ENCODE measurements around the gene CCDC127. TPM values are rescaled to one million over a fixed set of nuclear protein-coding genes. Genes with fewer than 3 reads are reported as not detected.

Gene CCDC127
- total and polyA plus RNA-seq, 2 donors (not counting 3 experiments of a cell fraction or from before 2014, with no cell fraction given): 3.4 to 6.3 TPM

DNA sequence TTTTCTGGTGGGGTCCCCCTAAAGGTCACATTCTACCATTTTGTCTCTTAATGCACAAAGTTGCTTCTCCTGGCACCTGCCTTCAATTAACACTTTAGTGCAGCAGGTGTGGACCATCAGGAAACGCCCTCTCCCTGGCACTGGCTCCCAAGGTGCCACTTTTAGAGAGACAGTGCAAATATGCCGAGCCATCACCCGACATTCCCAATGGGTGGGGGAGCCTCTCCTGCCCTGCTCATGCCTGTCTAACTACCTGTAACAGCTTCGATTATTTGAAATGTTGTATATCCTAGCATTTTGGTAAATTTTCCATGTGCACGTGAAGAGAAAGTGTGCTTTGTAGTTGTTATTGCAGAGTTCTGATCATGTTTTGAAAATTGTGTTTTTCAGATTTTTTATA lies 39.8 kb downstream of the CCDC127 start:
- Histone ChIP-seq H3K9me1 (replicated peaks; ENCODE audit: control insufficient read depth, extremely low read depth, insufficient read depth, low read length) (no peaks in the 10 kb centered on the region), H3K4me1 (ENCODE audit: control insufficient read depth, extremely low read depth, insufficient read depth, low read length) (no peaks in the 10 kb centered on the region), H3K27me3 (ENCODE audit: control insufficient read depth in 2 of 2, insufficient read depth in 2 of 2, low read length in 2 of 2) (peaks cover 8% of the 10 kb centered on the region in 2 experiments), H3K79me2 (ENCODE audit: control insufficient read depth, insufficient read depth, low read length) (no peaks in the 10 kb centered on the region), H3K9ac (replicated peaks; ENCODE audit: extremely low read depth, insufficient read depth, low read length) (no peak overlapping the region), H2AFZ (ENCODE audit: low read depth, low read length) (no peak overlapping the region), H4K20me1 (replicated peaks; ENCODE audit: control insufficient read depth, extremely low read depth, insufficient read depth, low read length) (no peaks in the 10 kb centered on the region), H3K27ac (ENCODE audit: insufficient read depth, low read depth, low read length) (no peak overlapping the region), H3K4me2 (ENCODE audit: insufficient read depth, low read length) (no peak overlapping the region), H3K4me3 (replicated peaks in 1 of 3; ENCODE audit: insufficient read depth in 1 of 3, low read depth in 1 of 3, low read length in 3 of 3) (no peak overlapping the region), H3K36me3 (ENCODE audit: control insufficient read depth in 2 of 2, extremely low read depth in 1 of 2, insufficient read depth in 2 of 2, low read length in 2 of 2) (no peaks in the 10 kb centered on the region), H3K9me3 (replicated peaks; ENCODE audit: control insufficient read depth, insufficient read depth, low read length) (no peaks in the 10 kb centered on the region)
- intact Hi-C loops (cut with micrococcal nuclease) (no loop called here), dilution Hi-C loops (cut with MboI; ENCODE audit: extremely low pct_ligation_motif_present, low sequenced_read_pairs) (no loop called here)
- BruUV-seq (replicated peaks): no TSS peak
- no peak for FAIRE-seq
- DNase-seq (ENCODE audit: low read depth, low spot score): no peak
- CTCF ChIA-PET: interaction anchor here (1.5 kb wide), 1 partner anchor 10 kb away, joined by 6 read pairs; no protein-coding TSS in a partner anchor
- POLR2A ChIA-PET: no interaction called here
- TF ChIP-seq EZH2 (IDR thresholded peaks at IDR 0.05; ENCODE audit: borderline replicate concordance, low read depth, low read length, severe bottlenecking): no peak
- no peak for TF ChIP-seq POLR2AphosphoS5 (IDR thresholded peaks at IDR 0.05; ENCODE audit: insufficient read depth, low read depth, low read length)
- TF ChIP-seq, protein P1, sequence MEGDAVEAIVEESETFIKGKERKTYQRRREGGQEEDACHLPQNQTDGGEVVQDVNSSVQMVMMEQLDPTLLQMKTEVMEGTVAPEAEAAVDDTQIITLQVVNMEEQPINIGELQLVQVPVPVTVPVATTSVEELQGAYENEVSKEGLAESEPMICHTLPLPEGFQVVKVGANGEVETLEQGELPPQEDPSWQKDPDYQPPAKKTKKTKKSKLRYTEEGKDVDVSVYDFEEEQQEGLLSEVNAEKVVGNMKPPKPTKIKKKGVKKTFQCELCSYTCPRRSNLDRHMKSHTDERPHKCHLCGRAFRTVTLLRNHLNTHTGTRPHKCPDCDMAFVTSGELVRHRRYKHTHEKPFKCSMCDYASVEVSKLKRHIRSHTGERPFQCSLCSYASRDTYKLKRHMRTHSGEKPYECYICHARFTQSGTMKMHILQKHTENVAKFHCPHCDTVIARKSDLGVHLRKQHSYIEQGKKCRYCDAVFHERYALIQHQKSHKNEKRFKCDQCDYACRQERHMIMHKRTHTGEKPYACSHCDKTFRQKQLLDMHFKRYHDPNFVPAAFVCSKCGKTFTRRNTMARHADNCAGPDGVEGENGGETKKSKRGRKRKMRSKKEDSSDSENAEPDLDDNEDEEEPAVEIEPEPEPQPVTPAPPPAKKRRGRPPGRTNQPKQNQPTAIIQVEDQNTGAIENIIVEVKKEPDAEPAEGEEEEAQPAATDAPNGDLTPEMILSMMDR (IDR thresholded peaks at IDR 0.05; ENCODE audit: extremely low read depth in 1 of 2, insufficient read depth in 1 of 2, low read depth in 1 of 2, low read length in 2 of 2): no peak
- no peak for TF ChIP-seq MYC (IDR thresholded peaks at IDR 0.05; ENCODE audit: low read depth, low read length)
- no peak for TF ChIP-seq FOS (IDR thresholded peaks at IDR 0.05; ENCODE audit: borderline replicate concordance, insufficient read depth, low read length)

DNA sequence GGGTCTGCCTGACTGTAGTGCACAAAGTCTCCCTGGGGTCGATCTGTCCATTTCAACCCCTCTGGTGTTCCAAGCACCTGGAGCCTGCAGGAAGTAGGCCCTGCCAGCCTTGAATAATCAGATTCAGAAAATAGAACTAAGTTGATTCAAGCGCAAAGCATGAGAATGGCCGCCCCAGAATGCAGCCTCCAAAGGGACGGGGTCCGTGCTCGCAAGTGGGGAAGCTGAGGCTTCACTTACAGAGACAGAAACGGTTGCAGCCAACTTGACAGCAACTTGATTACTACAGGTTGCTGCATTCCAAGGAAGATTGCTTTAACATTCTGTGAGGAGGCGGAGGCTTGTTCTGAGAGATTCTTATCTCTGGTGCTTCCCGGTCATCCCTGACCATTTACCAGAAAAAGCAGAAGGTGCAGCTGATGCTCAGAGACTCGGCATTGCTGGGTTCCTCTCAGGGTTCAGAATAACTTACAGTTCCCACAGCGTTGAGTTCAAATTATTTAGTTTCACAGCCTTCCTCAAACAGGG lies 41.6 kb downstream of the CCDC127 start:
- H3K4me1 ChIP-seq (ENCODE audit: control insufficient read depth, extremely low read depth, insufficient read depth, low read length): no peaks in the 10 kb centered on the region
- no peaks in the 10 kb centered on the region for H3K9me3 ChIP-seq (replicated peaks; ENCODE audit: control insufficient read depth, insufficient read depth, low read length)
- no peaks in the 10 kb centered on the region for H3K9me1 ChIP-seq (replicated peaks; ENCODE audit: control insufficient read depth, extremely low read depth, insufficient read depth, low read length)
- ChIA-PET POLR2A (no interaction called here), CTCF (no interaction called here)
- H4K20me1 ChIP-seq (replicated peaks; ENCODE audit: control insufficient read depth, extremely low read depth, insufficient read depth, low read length): no peaks in the 10 kb centered on the region
- no TSS peak for BruUV-seq (replicated peaks)
- intact Hi-C loops (cut with micrococcal nuclease) (no loop called here), dilution Hi-C loops (cut with MboI; ENCODE audit: extremely low pct_ligation_motif_present, low sequenced_read_pairs) (no loop called here)
- H3K36me3 ChIP-seq (ENCODE audit: control insufficient read depth in 2 of 2, extremely low read depth in 1 of 2, insufficient read depth in 2 of 2, low read length in 2 of 2): no peaks in the 10 kb centered on the region
- no peak overlapping the region for H3K4me2 ChIP-seq (ENCODE audit: insufficient read depth, low read length)
- FAIRE-seq (no peak), DNase-seq (ENCODE audit: low read depth, low spot score) (no peak)
- H3K9ac ChIP-seq (replicated peaks; ENCODE audit: extremely low read depth, insufficient read depth, low read length): no peak overlapping the region
- H3K27ac ChIP-seq (ENCODE audit: insufficient read depth, low read depth, low read length): no peak overlapping the region
- H3K79me2 ChIP-seq (ENCODE audit: control insufficient read depth, insufficient read depth, low read length): no peaks in the 10 kb centered on the region
- no peak overlapping the region for H2AFZ ChIP-seq (ENCODE audit: low read depth, low read length)
- peaks cover 8% of the 10 kb centered on the region in 2 experiments for H3K27me3 ChIP-seq (ENCODE audit: control insufficient read depth in 2 of 2, insufficient read depth in 2 of 2, low read length in 2 of 2)
- no peak for TF ChIP-seq MYC (IDR thresholded peaks at IDR 0.05; ENCODE audit: low read depth, low read length)
- TF ChIP-seq FOS (IDR thresholded peaks at IDR 0.05; ENCODE audit: borderline replicate concordance, insufficient read depth, low read length): no peak
- no peak for TF ChIP-seq POLR2AphosphoS5 (IDR thresholded peaks at IDR 0.05; ENCODE audit: insufficient read depth, low read depth, low read length)
- no peak for TF ChIP-seq GATA2 (IDR thresholded peaks at IDR 0.05; ENCODE audit: insufficient read depth, insufficient read length, low read depth, low read length)
- no peak for TF ChIP-seq JUN (IDR thresholded peaks at IDR 0.05; ENCODE audit: borderline replicate concordance, insufficient read depth, insufficient read length, low read depth)
- TF ChIP-seq, protein P2, sequence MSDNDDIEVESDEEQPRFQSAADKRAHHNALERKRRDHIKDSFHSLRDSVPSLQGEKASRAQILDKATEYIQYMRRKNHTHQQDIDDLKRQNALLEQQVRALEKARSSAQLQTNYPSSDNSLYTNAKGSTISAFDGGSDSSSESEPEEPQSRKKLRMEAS (IDR thresholded peaks at IDR 0.05; ENCODE audit: insufficient read depth, insufficient read length): no peak
- no peak for TF ChIP-seq POLR2A (IDR thresholded peaks at IDR 0.05; ENCODE audit: low read depth, low read length)
- TF ChIP-seq, protein P1 (IDR thresholded peaks at IDR 0.05; ENCODE audit: extremely low read depth in 1 of 2, insufficient read depth in 1 of 2, low read depth in 1 of 2, low read length in 2 of 2): no peak
- TF ChIP-seq EZH2 (IDR thresholded peaks at IDR 0.05; ENCODE audit: borderline replicate concordance, low read depth, low read length, severe bottlenecking): no peak
- no peak overlapping the region for H3K4me3 ChIP-seq (replicated peaks in 1 of 3; ENCODE audit: insufficient read depth in 1 of 3, low read depth in 1 of 3, low read length in 3 of 3)

Measured in endothelial cell of umbilical vein (primary cell).